Middle frontal gyrus (tissue), 1 donor: ENCODE measurements around the gene AP4E1.
A peak's percentile ranks its signal among the peaks of the same experiment; 100 is the strongest.
"Not testable (repeated sequence)": the region's sequence is repeated elsewhere in the genome, so short reads cannot be mapped to it uniquely, and the experiment has no call there.

ENCODE experiments used
- DNase-seq: peaks from one replicate; pipeline ENCODE4 v3.0.0-alpha.2; 2015; ENCODE audit warnings: low spot score; ENCODE audit errors: extremely low spot score

AP4E1 gene

GRCh38 chr15:50908209-50909009 lies at the start of gene AP4E1:
TSS of gene AP4E1 (plus strand) at chr15:50908683. CDS start at chr15:50908779, 96 bp downstream.
- DNase-seq, result peak; percentile 81

GRCh38 chr15:50860824-50861223 lies 47.7 kb upstream of the AP4E1 start:
- no peak for DNase-seq

- no peak for DNase-seq
These were observed 45.9 kb upstream of the AP4E1 start for GRCh38 chr15:50862553-50862952.

GRCh38 chr15:50864873-50865272 lies 43.6 kb upstream of the AP4E1 start:
- DNase-seq, result no peak

GRCh38 chr15:50865515-50866353 lies 42.7 kb upstream of the AP4E1 start:
- DNase-seq, result no peak

- DNase-seq, result no peak
These were observed 36.7 kb upstream of the AP4E1 start for GRCh38 chr15:50871832-50872231.

GRCh38 chr15:50872832-50873426 lies 35.6 kb upstream of the AP4E1 start:
- DNase-seq, result no peak

GRCh38 chr15:50873935-50874361 lies 34.5 kb upstream of the AP4E1 start:
- DNase-seq, result no peak

GRCh38 chr15:50875238-50875637 lies 33.2 kb upstream of the AP4E1 start:
- not testable (repeated sequence) for DNase-seq

GRCh38 chr15:50876260-50876988 lies 32.1 kb upstream of the AP4E1 start:
- DNase-seq, result no peak

- DNase-seq, result peak; percentile 85
These were observed 31.5 kb upstream of the AP4E1 start for GRCh38 chr15:50876989-50877360.

- no peak for DNase-seq
These were observed 29.4 kb upstream of the AP4E1 start for GRCh38 chr15:50879016-50879617.

GRCh38 chr15:50880206-50880605 lies 28.3 kb upstream of the AP4E1 start:
- DNase-seq, result no peak

- no peak for DNase-seq
These were observed 27.8 kb upstream of the AP4E1 start for GRCh38 chr15:50880651-50881114.

- no peak for DNase-seq
These were observed 27.1 kb upstream of the AP4E1 start for GRCh38 chr15:50881121-50882048.

GRCh38 chr15:50883903-50884302 lies 24.6 kb upstream of the AP4E1 start:
- DNase-seq, result no peak

GRCh38 chr15:50884540-50884939 lies 23.9 kb upstream of the AP4E1 start:
- no peak for DNase-seq

- DNase-seq, result no peak
These were observed 22.4 kb upstream of the AP4E1 start for GRCh38 chr15:50886139-50886467.

- no peak for DNase-seq
These were observed 21.7 kb upstream of the AP4E1 start for GRCh38 chr15:50886611-50887345.
